SK-N-SH treated with all-trans-retinoic acid at 6 μM for 48 hours (cell line): Measurements from ENCODE around the gene CFH.

ENCODE experiments used
- ATAC-seq: fragments of 200-7000 bp; cut with Tn5 transposase; 3 replicates; pipeline ENCODE4 v1.9.1; 2020; ENCODE audit warnings: mild to moderate bottlenecking, moderate library complexity
- ARNTL ChIP-seq: fragments of 450-650 bp; formaldehyde crosslinking; IDR thresholded peaks from 2 replicates; pipeline ENCODE4 v1.5.0; 2020; ENCODE audit warnings: low read depth, mild to moderate bottlenecking, moderate library complexity, borderline replicate concordance
- BACH2 ChIP-seq: fragments of 250-450 bp; sonication (Bioruptor Pico); IDR thresholded peaks from 2 replicates; pipeline ENCODE4 v1.9.0; 2021; ENCODE audit warnings: mild to moderate bottlenecking, borderline replicate concordance
- CREB5 ChIP-seq: fragments of 250-450 bp; sonication (Bioruptor Pico); IDR thresholded peaks from 2 replicates; pipeline ENCODE4 v1.5.1; 2020; ENCODE audit warnings: low read depth, mild to moderate bottlenecking, moderate library complexity
- CSDC2 ChIP-seq: fragments of 250-450 bp; sonication (Bioruptor Pico); IDR thresholded peaks from 2 replicates; pipeline ENCODE4 v1.5.0; 2020; ENCODE audit warnings: mild to moderate bottlenecking, moderate library complexity
- ESRRG ChIP-seq: fragments of 250-450 bp; sonication (Bioruptor Pico); IDR thresholded peaks from 2 replicates; pipeline ENCODE4 v1.6.1; 2021; ENCODE audit warnings: mild to moderate bottlenecking
- GLIS3 ChIP-seq: fragments of 250-450 bp; sonication (Bioruptor Pico); IDR thresholded peaks from 2 replicates; pipeline ENCODE4 v1.5.0; 2020; ENCODE audit warnings: mild to moderate bottlenecking, moderate library complexity
- ISL1 ChIP-seq: fragments of 250-450 bp; sonication (Bioruptor Pico); IDR thresholded peaks from 2 replicates; pipeline ENCODE4 v2.1.2; 2022; ENCODE audit warnings: mild to moderate bottlenecking, moderate library complexity
- OSR1 ChIP-seq: fragments of 250-450 bp; sonication (Bioruptor Pico); IDR thresholded peaks from 2 replicates; pipeline ENCODE4 v1.8.0; 2022; ENCODE audit warnings: moderate library complexity, mild to moderate bottlenecking, inconsistent platforms
- PATZ1 ChIP-seq: fragments of 250-450 bp; sonication (Bioruptor Pico); IDR thresholded peaks from 2 replicates; pipeline ENCODE4 v1.8.0; 2020; ENCODE audit warnings: mild to moderate bottlenecking, moderate library complexity, borderline replicate concordance
- POU6F1 ChIP-seq: fragments of 250-450 bp; sonication (Bioruptor Pico); IDR thresholded peaks from 2 replicates; pipeline ENCODE4 v1.8.0; 2021; ENCODE audit warnings: low read depth, mild to moderate bottlenecking, moderate library complexity, borderline replicate concordance
- PPARA ChIP-seq: fragments of 250-450 bp; sonication (Bioruptor Pico); IDR thresholded peaks from 2 replicates; pipeline ENCODE4 v1.5.0; 2020; ENCODE audit warnings: mild to moderate bottlenecking, borderline replicate concordance
- RARB ChIP-seq: fragments of 250-450 bp; sonication (Bioruptor Pico); IDR thresholded peaks from 2 replicates; pipeline ENCODE4 v1.8.0; 2021; ENCODE audit warnings: mild to moderate bottlenecking, moderate library complexity
- SNAI2 ChIP-seq: fragments of 250-450 bp; sonication (Bioruptor Pico); IDR thresholded peaks from 2 replicates; pipeline ENCODE4 v1.5.0; 2020; ENCODE audit warnings: mild to moderate bottlenecking, moderate library complexity
- TCF4 ChIP-seq: fragments of 250-450 bp; sonication (Bioruptor Pico); IDR thresholded peaks from 2 replicates; pipeline ENCODE4 v1.8.0; 2021; ENCODE audit warnings: mild to moderate bottlenecking, moderate library complexity, borderline replicate concordance
- TSHZ2 ChIP-seq: fragments of 250-450 bp; sonication (Bioruptor Pico); IDR thresholded peaks from 2 replicates; pipeline ENCODE4 v1.5.0; 2020; ENCODE audit warnings: mild to moderate bottlenecking, moderate library complexity
- ZFP30 ChIP-seq: fragments of 450-650 bp; formaldehyde crosslinking; IDR thresholded peaks from 2 replicates; pipeline ENCODE4 v1.5.0; 2022; ENCODE audit warnings: mild to moderate bottlenecking, moderate library complexity
- ZNF565 ChIP-seq: fragments of 450-650 bp; formaldehyde crosslinking; conservative IDR thresholded peaks from 2 replicates; pipeline ENCODE4 v1.5.0; 2020; ENCODE audit warnings: low read depth, mild to moderate bottlenecking, moderate library complexity

Gene CFH

GRCh38 chr1:196659471-196659870 lies 7.6 kb downstream of the CFH start (continued):
- no peak for TF ChIP-seq ISL1 (CRISPR knock-in tag)
- TF ChIP-seq TCF4 (CRISPR knock-in tag): no peak

GRCh38 chr1:196660272-196660671 lies 8.4 kb downstream of the CFH start:
- TF ChIP-seq ZFP30: no peak
- no peak for TF ChIP-seq CREB5 (CRISPR knock-in tag)
- no peak for TF ChIP-seq BACH2 (CRISPR knock-in tag)
- no peak for TF ChIP-seq POU6F1 (CRISPR knock-in tag)
- TF ChIP-seq CSDC2: no peak
- no peak for TF ChIP-seq GLIS3 (CRISPR knock-in tag)
- no peak for TF ChIP-seq PATZ1 (CRISPR knock-in tag)
- TF ChIP-seq RARB (CRISPR knock-in tag): no peak
- no peak for TF ChIP-seq ESRRG (CRISPR knock-in tag)
- no peak for ATAC-seq

- TF ChIP-seq OSR1 (CRISPR knock-in tag) (no peak), BACH2 (CRISPR knock-in tag) (no peak), RARB (CRISPR knock-in tag) (no peak)
- ATAC-seq: peak; percentile 92
Observed at GRCh38 chr1:196660852-196661251, 9.0 kb downstream of the CFH start.

GRCh38 chr1:196661345-196661744 lies 9.5 kb downstream of the CFH start:
- ATAC-seq: peak; percentile 75
- no peak for TF ChIP-seq ISL1 (CRISPR knock-in tag)
- TF ChIP-seq RARB (CRISPR knock-in tag): no peak
- no peak for TF ChIP-seq PATZ1 (CRISPR knock-in tag)
- TF ChIP-seq ZNF565: no peak
- TF ChIP-seq PPARA: no peak
- no peak for TF ChIP-seq TSHZ2 (CRISPR knock-in tag)

GRCh38 chr1:196667131-196667530 lies 15.3 kb downstream of the CFH start:
- no peak for ATAC-seq
- TF ChIP-seq TSHZ2 (CRISPR knock-in tag) (no peak), RARB (CRISPR knock-in tag) (no peak), POU6F1 (CRISPR knock-in tag) (no peak), OSR1 (CRISPR knock-in tag) (no peak), ARNTL (no peak), CSDC2 (no peak), PATZ1 (CRISPR knock-in tag) (no peak), ISL1 (CRISPR knock-in tag) (no peak), PPARA (no peak), SNAI2 (CRISPR knock-in tag) (no peak)
